Loucy (cell line): ENCODE measurements around the gene ASIC5.

ENCODE experiments used
- H2AFZ ChIP-seq: fragments of 200-600 bp; sonication (generic); 2 replicates; pipeline ENCODE4 v1.6.0; 2016; ENCODE audit warnings: antibody characterized with exemption, mild to moderate bottlenecking, low read length, moderate library complexity
- H3F3A ChIP-seq: fragments of 200-600 bp; 2 replicates; pipeline ENCODE4 v1.6.0; 2016; ENCODE audit warnings: antibody characterized with exemption, low read depth, mild to moderate bottlenecking
- H3K27me3 ChIP-seq: fragments of 200-600 bp; sonication (generic); 2 replicates; pipeline ENCODE4 v1.6.1; 2014; ENCODE audit warnings: low read length, mild to moderate bottlenecking; ENCODE audit not compliant: insufficient read depth, poor library complexity, severe bottlenecking
- H3K36me3 ChIP-seq: fragments of 200-600 bp; sonication (generic); 2 replicates; pipeline ENCODE4 v1.6.1; 2016; ENCODE audit warnings: low read length; ENCODE audit not compliant: insufficient read depth
- H3K4me1 ChIP-seq: fragments of 200-600 bp; sonication (generic); 2 replicates; pipeline ENCODE4 v1.5.1; 2014; ENCODE audit warnings: low read length, mild to moderate bottlenecking; ENCODE audit not compliant: insufficient read depth, poor library complexity, severe bottlenecking
- H3K4me2 ChIP-seq: fragments of 200-600 bp; sonication (generic); 2 replicates; pipeline ENCODE4 v1.6.0; 2014; ENCODE audit warnings: antibody characterized with exemption, low read length, low read depth, mild to moderate bottlenecking; ENCODE audit not compliant: poor library complexity, severe bottlenecking
- H3K4me3 ChIP-seq: fragments of 200-600 bp; sonication (generic); 2 replicates; pipeline ENCODE4 v1.5.1; 2014; ENCODE audit warnings: low read length, mild to moderate bottlenecking, mixed read lengths; ENCODE audit not compliant: poor library complexity, severe bottlenecking
- H3K79me2 ChIP-seq: fragments of 200-600 bp; sonication (generic); 2 replicates; pipeline ENCODE4 v1.6.1; 2014; ENCODE audit warnings: low read length; ENCODE audit not compliant: insufficient read depth
- H3K9ac ChIP-seq: fragments of 200-600 bp; sonication (generic); 2 replicates; pipeline ENCODE4 v1.6.0; 2014; ENCODE audit warnings: mild to moderate bottlenecking, low read depth, low read length, moderate library complexity; ENCODE audit not compliant: poor library complexity, severe bottlenecking
- H3K9me2 ChIP-seq: fragments of 200-600 bp; sonication (generic); replicated peaks from 2 replicates; pipeline ENCODE4 v1.6.1; 2016; ENCODE audit warnings: low read depth, low read length, mixed read lengths
- H3K9me3 ChIP-seq: fragments of 200-600 bp; sonication (generic); 2 replicates; pipeline ENCODE4 v1.6.1; 2014; ENCODE audit warnings: mild to moderate bottlenecking, antibody characterized with exemption, low read length, low read depth; ENCODE audit not compliant: insufficient read depth
- H4K20me1 ChIP-seq: fragments of 200-600 bp; sonication (generic); 2 replicates; pipeline ENCODE4 v1.6.0; 2014; ENCODE audit warnings: antibody characterized with exemption, low read length, mild to moderate bottlenecking; ENCODE audit not compliant: insufficient read depth, poor library complexity, severe bottlenecking
- EZH2phosphoT487 ChIP-seq: fragments of 200-600 bp; IDR thresholded peaks from 2 replicates; pipeline ENCODE4 v1.6.1; 2018; ENCODE audit warnings: antibody characterized with exemption, mild to moderate bottlenecking, moderate library complexity, borderline replicate concordance
- TF ChIP-seq, protein P1 (sequence below): fragments of 200-600 bp; sonication (generic); conservative IDR thresholded peaks from 2 replicates; pipeline ENCODE4 v1.5.1; 2014; ENCODE audit warnings: mild to moderate bottlenecking, antibody characterized with exemption, low read length

ASIC5 gene

DNA sequence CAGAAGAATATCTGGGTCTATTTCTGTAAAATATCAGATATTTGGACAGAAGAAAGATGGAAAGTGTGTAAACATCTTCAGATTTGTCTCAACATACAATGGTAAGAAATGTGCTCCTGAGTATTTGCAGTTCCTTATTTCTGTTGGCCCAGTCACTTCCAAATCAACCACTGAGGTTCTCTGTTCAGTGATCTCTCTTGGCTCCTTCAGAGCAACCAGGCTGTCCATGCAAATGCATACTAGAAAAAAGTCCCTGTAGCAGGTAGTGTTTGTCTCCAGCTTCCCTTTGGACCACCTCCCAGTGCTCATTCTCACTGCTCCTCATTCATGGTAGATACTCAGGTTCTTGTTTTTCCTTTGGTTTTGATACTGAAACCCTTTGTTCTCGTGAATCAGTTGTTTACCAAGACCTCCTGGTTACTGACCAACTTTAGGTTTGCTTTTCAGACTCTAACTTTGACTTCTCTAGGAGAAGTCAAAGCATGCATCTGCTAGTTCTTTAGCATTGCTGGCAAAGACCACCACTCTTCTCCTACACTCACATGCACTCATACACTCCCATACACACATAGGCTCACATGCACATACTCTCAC is 28.8 kb downstream of the ASIC5 start:
- Histone ChIP-seq H3K4me3 (no peak overlapping the region), H3K9me3 (no peaks in the 10 kb centered on the region), H3K4me1 (no peaks in the 10 kb centered on the region), H3F3A (no peaks in the 10 kb centered on the region), H3K9ac (no peak overlapping the region), H3K79me2 (no peaks in the 10 kb centered on the region), H4K20me1 (no peaks in the 10 kb centered on the region), H2AFZ (no peak overlapping the region), H3K9me2 (no peaks in the 10 kb centered on the region), H3K4me2 (no peak overlapping the region), H3K27me3 (peaks cover 4% of the 10 kb centered on the region), H3K36me3 (no peaks in the 10 kb centered on the region)
- TF ChIP-seq, protein P1, sequence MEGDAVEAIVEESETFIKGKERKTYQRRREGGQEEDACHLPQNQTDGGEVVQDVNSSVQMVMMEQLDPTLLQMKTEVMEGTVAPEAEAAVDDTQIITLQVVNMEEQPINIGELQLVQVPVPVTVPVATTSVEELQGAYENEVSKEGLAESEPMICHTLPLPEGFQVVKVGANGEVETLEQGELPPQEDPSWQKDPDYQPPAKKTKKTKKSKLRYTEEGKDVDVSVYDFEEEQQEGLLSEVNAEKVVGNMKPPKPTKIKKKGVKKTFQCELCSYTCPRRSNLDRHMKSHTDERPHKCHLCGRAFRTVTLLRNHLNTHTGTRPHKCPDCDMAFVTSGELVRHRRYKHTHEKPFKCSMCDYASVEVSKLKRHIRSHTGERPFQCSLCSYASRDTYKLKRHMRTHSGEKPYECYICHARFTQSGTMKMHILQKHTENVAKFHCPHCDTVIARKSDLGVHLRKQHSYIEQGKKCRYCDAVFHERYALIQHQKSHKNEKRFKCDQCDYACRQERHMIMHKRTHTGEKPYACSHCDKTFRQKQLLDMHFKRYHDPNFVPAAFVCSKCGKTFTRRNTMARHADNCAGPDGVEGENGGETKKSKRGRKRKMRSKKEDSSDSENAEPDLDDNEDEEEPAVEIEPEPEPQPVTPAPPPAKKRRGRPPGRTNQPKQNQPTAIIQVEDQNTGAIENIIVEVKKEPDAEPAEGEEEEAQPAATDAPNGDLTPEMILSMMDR, result no peak
- no peak for TF ChIP-seq EZH2phosphoT487

DNA sequence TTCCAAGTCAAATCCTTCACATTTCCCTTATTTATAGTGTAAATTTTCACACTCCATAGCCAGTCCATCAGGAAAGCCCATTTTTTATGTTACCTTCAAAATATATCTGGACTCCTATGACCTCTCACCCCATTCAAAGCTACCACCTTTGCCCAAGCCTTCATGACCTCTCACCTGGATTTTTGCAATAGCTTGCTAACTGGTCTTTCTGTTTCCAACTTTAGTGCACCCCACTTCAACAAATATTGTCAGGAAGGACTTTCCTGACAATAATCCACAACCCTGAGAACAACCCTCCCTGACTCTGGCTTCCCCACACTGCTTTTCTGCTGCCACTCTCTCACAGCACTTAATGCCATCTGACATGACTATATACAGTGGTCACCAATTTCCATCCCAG is 33.4 kb downstream of the ASIC5 start:
- Histone ChIP-seq H3K4me1 (no peaks in the 10 kb centered on the region), H3K4me3 (no peak overlapping the region), H3F3A (no peaks in the 10 kb centered on the region), H3K36me3 (no peaks in the 10 kb centered on the region), H2AFZ (no peak overlapping the region), H3K4me2 (no peak overlapping the region), H3K9me3 (no peaks in the 10 kb centered on the region), H3K9me2 (no peaks in the 10 kb centered on the region), H3K9ac (no peak overlapping the region), H3K27me3 (peaks cover 4% of the 10 kb centered on the region), H3K79me2 (no peaks in the 10 kb centered on the region), H4K20me1 (no peaks in the 10 kb centered on the region)
- TF ChIP-seq EZH2phosphoT487, result no peak
- TF ChIP-seq, protein P1, result no peak

DNA sequence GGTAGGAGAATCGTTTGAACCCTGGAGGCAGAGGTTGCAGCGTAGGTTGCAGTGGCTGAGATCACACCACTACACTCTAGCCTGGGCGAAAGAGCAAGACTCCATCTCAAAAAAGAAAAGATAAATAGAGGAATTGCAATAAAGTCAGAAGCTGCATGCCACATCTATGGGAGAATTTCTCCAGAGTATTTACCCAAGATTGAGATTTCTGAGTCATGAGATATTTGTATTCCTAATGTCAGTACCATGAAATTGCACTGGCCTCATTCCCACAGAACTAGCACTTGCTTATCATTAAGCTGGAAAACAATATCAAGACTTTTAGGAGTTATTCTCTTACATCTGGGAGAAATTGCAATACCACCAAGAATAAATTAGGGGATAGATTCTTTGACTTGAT is 37.4 kb downstream of the ASIC5 start:
- Histone ChIP-seq H3K9me3 (no peaks in the 10 kb centered on the region), H2AFZ (no peak overlapping the region), H3F3A (no peaks in the 10 kb centered on the region), H3K4me1 (no peaks in the 10 kb centered on the region), H3K9ac (no peak overlapping the region), H3K9me2 (no peaks in the 10 kb centered on the region), H4K20me1 (no peaks in the 10 kb centered on the region), H3K4me3 (no peak overlapping the region), H3K79me2 (no peaks in the 10 kb centered on the region), H3K27me3 (peaks cover 4% of the 10 kb centered on the region), H3K36me3 (no peaks in the 10 kb centered on the region), H3K4me2 (no peak overlapping the region)
- TF ChIP-seq EZH2phosphoT487, result no peak
- TF ChIP-seq, protein P1, result no peak
